ENCODE results near the gene POMGNT2.

- TF ChIP-seq CTCF (IDR thresholded peaks at IDR 0.05) (no peak), POLR2A (IDR thresholded peaks at IDR 0.05; ENCODE audit: low read depth) (no peak), POLR2AphosphoS5 (IDR thresholded peaks at IDR 0.05) (no peak)
Observed at GRCh38 chr3:43102773-43103480, 3.0 kb downstream of the POMGNT2 start.

Data from esophagus muscularis mucosa (tissue), 3 donors.